ENCODE measurements around the gene OTUD7B. TPM values are rescaled to one million over a fixed set of nuclear protein-coding genes. Genes with fewer than 3 reads are reported as not detected.

The OTUD7B gene
- total RNA-seq, 1 donor, result 15.1 TPM

GRCh38 chr1:149932474-149932873, 78.1 kb downstream of the OTUD7B start:
- H3K4me3 ChIP-seq (ENCODE audit: low read depth, low read length), result no peak overlapping the region
- DNase-seq (ENCODE audit: low read depth), result no peak
- TF ChIP-seq, protein P1, sequence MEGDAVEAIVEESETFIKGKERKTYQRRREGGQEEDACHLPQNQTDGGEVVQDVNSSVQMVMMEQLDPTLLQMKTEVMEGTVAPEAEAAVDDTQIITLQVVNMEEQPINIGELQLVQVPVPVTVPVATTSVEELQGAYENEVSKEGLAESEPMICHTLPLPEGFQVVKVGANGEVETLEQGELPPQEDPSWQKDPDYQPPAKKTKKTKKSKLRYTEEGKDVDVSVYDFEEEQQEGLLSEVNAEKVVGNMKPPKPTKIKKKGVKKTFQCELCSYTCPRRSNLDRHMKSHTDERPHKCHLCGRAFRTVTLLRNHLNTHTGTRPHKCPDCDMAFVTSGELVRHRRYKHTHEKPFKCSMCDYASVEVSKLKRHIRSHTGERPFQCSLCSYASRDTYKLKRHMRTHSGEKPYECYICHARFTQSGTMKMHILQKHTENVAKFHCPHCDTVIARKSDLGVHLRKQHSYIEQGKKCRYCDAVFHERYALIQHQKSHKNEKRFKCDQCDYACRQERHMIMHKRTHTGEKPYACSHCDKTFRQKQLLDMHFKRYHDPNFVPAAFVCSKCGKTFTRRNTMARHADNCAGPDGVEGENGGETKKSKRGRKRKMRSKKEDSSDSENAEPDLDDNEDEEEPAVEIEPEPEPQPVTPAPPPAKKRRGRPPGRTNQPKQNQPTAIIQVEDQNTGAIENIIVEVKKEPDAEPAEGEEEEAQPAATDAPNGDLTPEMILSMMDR (IDR thresholded peaks at IDR 0.05; ENCODE audit: insufficient read depth, low read depth, low read length), result no peak

DNA sequence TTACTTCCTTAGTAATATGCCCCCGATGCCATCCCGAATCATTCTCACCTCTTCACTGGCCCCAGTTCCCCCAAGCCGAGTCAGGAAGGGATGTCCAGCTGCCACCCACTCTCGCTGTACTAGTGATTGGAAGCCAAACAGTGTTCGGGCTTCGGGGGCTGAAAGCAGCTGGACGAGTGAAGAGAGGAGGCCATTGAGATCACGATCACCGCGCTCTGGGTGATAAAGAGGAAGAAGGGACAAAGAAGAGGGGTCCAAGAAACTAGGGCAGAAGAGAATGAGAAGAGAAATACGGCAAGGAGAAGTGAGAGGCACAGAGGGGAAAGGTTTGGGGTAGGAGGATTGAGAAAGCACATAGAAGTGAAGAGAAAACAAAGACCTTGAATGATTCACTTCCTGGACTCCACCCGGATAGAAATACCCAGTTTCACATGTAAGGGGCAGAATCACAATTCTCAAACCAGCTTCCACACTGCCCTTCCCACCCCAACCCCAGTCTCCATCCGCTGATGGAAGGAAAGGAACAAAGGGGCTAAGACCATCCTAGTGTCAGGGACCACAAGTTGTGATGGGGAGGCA, 79.2 kb downstream of the OTUD7B start:
- no peak for DNase-seq (ENCODE audit: low read depth)
- H3K4me3 ChIP-seq (ENCODE audit: low read depth, low read length), result no peak overlapping the region
- TF ChIP-seq, protein P1 (IDR thresholded peaks at IDR 0.05; ENCODE audit: insufficient read depth, low read depth, low read length), result no peak

DNA sequence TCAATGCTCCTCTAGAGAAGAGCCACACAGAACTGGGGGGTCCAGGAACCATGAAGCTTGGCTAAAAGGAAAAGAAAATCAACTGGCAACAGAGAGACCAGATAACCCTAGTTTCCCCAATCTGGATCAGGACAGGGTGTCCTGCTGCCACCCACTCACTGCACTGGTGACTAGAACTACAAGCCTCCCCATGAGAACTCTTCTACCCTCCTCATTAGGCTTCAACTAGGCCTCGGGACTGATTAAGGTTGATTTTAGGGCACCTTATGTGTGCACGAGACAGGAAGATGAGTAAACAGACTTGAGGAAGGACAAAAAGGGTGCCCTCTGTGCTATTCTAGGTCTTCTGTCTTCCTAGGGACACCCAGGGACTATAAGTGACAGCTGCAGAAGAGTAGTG, 80.7 kb downstream of the OTUD7B start:
- no peak overlapping the region for H3K4me3 ChIP-seq (ENCODE audit: low read depth, low read length)
- TF ChIP-seq, protein P1 (IDR thresholded peaks at IDR 0.05; ENCODE audit: insufficient read depth, low read depth, low read length), result no peak
- DNase-seq (ENCODE audit: low read depth), result no peak

- no peak for DNase-seq (ENCODE audit: low read depth)
- peak overlapping the region; percentile 99 for H3K4me3 ChIP-seq (ENCODE audit: low read depth, low read length)
- TF ChIP-seq, protein P1 (IDR thresholded peaks at IDR 0.05; ENCODE audit: insufficient read depth, low read depth, low read length), result no peak
These were observed 82.2 kb downstream of the OTUD7B start for GRCh38 chr1:149928401-149928724.

DNA sequence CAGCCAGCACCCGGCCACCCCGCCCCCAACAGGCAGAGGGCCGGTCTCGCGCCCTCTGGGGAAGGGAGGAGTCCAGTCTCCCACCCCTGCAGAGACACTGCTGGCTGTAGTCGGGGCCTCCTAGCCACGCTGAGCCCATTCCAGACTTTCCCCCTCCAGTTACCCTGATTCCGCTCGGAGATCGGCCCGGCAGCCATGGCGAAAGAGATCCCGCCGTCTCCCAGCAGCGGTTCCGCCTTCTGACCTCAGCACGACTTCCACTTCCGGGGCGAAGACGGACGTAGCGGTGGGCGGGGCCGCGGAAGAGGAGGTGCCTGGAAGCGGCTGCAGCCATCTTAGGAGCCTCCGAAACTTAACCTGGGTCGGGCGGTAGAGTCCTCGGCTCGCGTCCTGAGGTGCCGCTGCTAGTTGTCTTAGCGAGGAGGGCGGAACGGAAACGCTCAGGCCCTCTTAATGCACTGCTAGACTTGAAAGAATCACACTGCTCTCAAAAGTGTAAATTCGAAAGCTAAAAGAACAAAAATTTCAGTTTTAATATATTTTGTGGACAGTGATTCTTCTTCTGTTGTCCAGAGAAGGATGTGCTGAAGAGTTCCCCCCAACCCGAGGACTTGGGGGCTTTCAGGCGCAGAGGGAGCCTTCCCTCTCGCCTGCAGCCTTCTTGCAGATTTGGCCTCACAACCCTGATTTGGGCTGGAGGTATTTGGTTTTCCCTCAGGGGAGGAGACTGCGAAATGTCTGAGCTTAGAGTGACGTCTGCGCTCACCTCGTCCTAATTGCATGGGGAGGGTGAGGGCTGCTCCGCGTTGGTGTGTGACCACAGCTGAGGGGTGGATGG, 82.7 kb downstream of the OTUD7B start, which contains the start of gene SF3B4:
SF3B4 (minus strand) TSS at position 241 of the 838 bp plus-strand sequence; CDS start at position 197, 44 bp downstream.
- peak; percentile 95 for DNase-seq (ENCODE audit: low read depth)
- TF ChIP-seq, protein P1 (IDR thresholded peaks at IDR 0.05; ENCODE audit: insufficient read depth, low read depth, low read length), result no peak
- peak within 1 kb of the TSS; percentile 99 for H3K4me3 ChIP-seq (ENCODE audit: low read depth, low read length)

GRCh38 chr1:149927056-149927562, 83.4 kb downstream of the OTUD7B start:
- TF ChIP-seq, protein P1 (IDR thresholded peaks at IDR 0.05; ENCODE audit: insufficient read depth, low read depth, low read length), result no peak
- peak overlapping the region; percentile 99 for H3K4me3 ChIP-seq (ENCODE audit: low read depth, low read length)
- DNase-seq (ENCODE audit: low read depth), result no peak
